ENCODE results near the gene SLC13A5.

GRCh38 chr17:6657633-6658287, 55.4 kb downstream of the SLC13A5 start:
- TF ChIP-seq MED1 (CRISPR knock-in tag; IDR thresholded peaks at IDR 0.05; ENCODE audit: borderline replicate concordance): no peak
- TF ChIP-seq CTCF (IDR thresholded peaks at IDR 0.05 in 2 of 3, conservative IDR thresholded peaks at IDR 0.05 in 1 of 3; ENCODE audit: insufficient read depth in 2 of 3, low read depth in 1 of 3, low read length in 3 of 3): no peak
- no peak for TF ChIP-seq ZBTB33 (CRISPR knock-in tag; IDR thresholded peaks at IDR 0.05)
- no peak for TF ChIP-seq FOS (IDR thresholded peaks at IDR 0.05; ENCODE audit: extremely low read depth, insufficient read length)
